Gastrocnemius medialis (tissue), 4 donors: ENCODE measurements around the gene ANKRD35.

Source experiments
- POLR2A ChIP-seq, 2 donors: fragments of 450-650 bp; IDR thresholded peaks; one replicate each; pipeline ENCODE4 v1.6.1; 2017; ENCODE audit warnings: antibody characterized with exemption in 2 of 2, mild to moderate bottlenecking in 2 of 2, moderate library complexity in 2 of 2
- TF ChIP-seq, protein P1 (sequence below), 5 experiments: fragments of 450-650 bp in 3 of 5; fragments of 200-600 bp in 2 of 5; sonication (generic) in 2 of 5; IDR thresholded peaks in 4 of 5; conservative IDR thresholded peaks in 1 of 5; 1 replicate in 4 of 5; 2 replicates in 1 of 5; pipeline ENCODE4 v1.5.1; 2016 to 2019; ENCODE audit warnings: antibody characterized with exemption in 5 of 5, mild to moderate bottlenecking in 3 of 5, moderate library complexity in 3 of 5

DNA sequence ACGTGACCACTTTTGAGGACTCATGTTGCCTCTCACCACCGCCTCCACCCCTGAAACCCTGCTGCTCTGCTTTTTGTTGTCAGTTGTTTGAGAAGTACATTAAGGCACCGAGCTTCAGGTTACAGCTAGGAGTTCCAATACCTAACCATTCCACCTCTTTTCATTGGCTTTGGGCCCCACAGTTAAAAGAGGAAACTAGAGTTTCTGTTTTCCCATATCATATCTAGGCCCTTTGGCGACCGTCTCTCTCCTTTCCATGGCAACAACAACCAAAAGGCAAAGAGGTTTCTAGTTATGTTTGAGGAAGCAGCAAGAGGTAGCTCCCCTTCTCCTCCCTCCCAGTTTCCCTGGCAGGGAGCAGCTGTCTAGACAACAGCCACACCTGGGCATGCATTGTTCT, 5.9 kb downstream of the ANKRD35 start:
- TF ChIP-seq, protein P1, sequence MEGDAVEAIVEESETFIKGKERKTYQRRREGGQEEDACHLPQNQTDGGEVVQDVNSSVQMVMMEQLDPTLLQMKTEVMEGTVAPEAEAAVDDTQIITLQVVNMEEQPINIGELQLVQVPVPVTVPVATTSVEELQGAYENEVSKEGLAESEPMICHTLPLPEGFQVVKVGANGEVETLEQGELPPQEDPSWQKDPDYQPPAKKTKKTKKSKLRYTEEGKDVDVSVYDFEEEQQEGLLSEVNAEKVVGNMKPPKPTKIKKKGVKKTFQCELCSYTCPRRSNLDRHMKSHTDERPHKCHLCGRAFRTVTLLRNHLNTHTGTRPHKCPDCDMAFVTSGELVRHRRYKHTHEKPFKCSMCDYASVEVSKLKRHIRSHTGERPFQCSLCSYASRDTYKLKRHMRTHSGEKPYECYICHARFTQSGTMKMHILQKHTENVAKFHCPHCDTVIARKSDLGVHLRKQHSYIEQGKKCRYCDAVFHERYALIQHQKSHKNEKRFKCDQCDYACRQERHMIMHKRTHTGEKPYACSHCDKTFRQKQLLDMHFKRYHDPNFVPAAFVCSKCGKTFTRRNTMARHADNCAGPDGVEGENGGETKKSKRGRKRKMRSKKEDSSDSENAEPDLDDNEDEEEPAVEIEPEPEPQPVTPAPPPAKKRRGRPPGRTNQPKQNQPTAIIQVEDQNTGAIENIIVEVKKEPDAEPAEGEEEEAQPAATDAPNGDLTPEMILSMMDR (IDR thresholded peaks at IDR 0.05 in 4 of 5, conservative IDR thresholded peaks at IDR 0.05 in 1 of 5) = no peak
- no peak for TF ChIP-seq POLR2A (IDR thresholded peaks at IDR 0.05)
